ENCODE results near the gene SLC47A1. TPM values are rescaled to one million over a fixed set of nuclear protein-coding genes. Genes with fewer than 3 reads are reported as not detected.
A peak's percentile ranks its signal among the peaks of the same experiment; 100 is the strongest.

SLC47A1 gene
- total RNA-seq, 1 donor from 2014 or later, result 0.64 TPM

DNA sequence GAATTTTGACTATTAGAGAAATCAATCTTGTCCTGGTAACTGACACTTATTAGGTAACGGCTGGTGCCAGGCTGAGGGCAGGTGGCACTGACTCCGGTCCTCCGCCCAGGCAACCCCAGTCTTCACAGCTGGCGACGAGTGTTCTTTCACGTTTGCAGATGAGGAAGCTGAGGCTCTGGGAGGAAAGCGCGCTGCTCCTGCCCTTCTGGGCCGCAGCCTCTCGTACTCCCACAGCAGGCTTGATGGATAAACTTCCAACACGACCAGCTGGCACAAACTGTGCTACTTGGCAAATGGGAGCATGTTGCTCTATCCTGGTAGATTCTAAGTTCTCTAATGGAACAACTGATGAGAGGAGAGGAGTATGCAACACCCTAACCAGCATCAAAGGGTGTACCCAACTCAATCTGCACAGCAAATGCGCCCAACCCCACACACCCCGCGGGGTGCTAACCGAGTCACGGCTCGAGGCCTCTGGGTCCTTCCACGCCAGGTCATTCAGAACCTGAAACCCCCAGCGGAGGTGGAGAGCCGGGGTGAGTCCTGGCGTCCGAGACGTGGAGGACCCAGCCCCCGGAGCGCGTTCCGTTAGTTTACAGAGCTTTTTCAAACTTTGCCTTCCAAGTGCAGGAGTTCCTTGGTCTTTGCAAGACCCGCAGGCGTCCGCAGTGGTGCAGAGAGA is 477 bp upstream of the SLC47A1 start:
- no peak for DNase-seq (ENCODE audit: low spot score in 2 of 2)
- Histone ChIP-seq H3K27ac (no peak overlapping the region), H3K4me3 (peak overlapping the region; percentile 78 to 80), H3K4me1 (peaks cover 0 to 7% of the 10 kb centered on the region in 2 donors), H3K36me3 (no peaks in the 10 kb centered on the region), H3K27me3 (no peaks in the 10 kb centered on the region), H3K9me3 (no peaks in the 10 kb centered on the region)
- intact Hi-C loops (cut with DNase I), result loop anchor here (2.0 kb wide), 1 partner anchor 18 kb away; no protein-coding TSS in a partner anchor
- TF ChIP-seq, protein P1, sequence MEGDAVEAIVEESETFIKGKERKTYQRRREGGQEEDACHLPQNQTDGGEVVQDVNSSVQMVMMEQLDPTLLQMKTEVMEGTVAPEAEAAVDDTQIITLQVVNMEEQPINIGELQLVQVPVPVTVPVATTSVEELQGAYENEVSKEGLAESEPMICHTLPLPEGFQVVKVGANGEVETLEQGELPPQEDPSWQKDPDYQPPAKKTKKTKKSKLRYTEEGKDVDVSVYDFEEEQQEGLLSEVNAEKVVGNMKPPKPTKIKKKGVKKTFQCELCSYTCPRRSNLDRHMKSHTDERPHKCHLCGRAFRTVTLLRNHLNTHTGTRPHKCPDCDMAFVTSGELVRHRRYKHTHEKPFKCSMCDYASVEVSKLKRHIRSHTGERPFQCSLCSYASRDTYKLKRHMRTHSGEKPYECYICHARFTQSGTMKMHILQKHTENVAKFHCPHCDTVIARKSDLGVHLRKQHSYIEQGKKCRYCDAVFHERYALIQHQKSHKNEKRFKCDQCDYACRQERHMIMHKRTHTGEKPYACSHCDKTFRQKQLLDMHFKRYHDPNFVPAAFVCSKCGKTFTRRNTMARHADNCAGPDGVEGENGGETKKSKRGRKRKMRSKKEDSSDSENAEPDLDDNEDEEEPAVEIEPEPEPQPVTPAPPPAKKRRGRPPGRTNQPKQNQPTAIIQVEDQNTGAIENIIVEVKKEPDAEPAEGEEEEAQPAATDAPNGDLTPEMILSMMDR (IDR thresholded peaks at IDR 0.05), result no peak

DNA sequence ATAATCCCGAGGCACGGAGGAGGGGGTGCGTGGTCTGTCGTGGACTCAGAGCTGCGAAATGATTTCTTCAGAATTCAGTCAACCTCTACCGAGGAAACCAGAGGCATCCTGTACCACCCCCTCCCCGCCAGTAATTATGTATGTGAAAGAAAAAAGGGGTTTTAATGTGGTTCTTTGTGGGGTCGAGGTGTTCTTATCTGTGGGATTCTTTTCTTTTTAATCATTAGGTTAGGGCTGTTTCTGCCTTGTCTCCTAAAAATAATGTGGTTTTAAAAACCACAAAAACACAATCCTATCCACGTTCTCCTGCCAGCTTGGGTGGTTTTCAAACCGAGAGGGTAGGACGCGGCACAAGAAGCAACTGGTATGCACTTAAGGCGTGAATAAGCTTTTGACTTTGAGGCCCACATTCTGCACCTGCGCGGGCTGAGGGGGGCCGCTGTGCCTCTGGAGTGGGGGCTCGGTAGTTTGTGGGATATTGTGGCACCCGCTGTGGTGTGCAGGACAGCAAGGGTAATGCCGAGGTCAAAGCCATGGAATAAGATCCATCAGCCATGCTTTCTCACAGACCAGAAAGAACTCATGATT is 1.0 kb downstream of the SLC47A1 start:
- peak overlapping the region; percentile 78 to 80 for H3K4me3 ChIP-seq
- DNase-seq (ENCODE audit: low spot score in 2 of 2), result no peak
- no peak overlapping the region for H3K27ac ChIP-seq
- H3K9me3 ChIP-seq, result no peaks in the 10 kb centered on the region
- intact Hi-C loops (cut with DNase I), result loop anchor here (2.0 kb wide), 1 partner anchor 16 kb away; no protein-coding TSS in a partner anchor
- H3K27me3 ChIP-seq, result no peaks in the 10 kb centered on the region
- H3K36me3 ChIP-seq, result no peaks in the 10 kb centered on the region
- TF ChIP-seq, protein P1 (IDR thresholded peaks at IDR 0.05), result no peak
- peaks cover 0 to 7% of the 10 kb centered on the region in 2 donors for H3K4me1 ChIP-seq

DNA sequence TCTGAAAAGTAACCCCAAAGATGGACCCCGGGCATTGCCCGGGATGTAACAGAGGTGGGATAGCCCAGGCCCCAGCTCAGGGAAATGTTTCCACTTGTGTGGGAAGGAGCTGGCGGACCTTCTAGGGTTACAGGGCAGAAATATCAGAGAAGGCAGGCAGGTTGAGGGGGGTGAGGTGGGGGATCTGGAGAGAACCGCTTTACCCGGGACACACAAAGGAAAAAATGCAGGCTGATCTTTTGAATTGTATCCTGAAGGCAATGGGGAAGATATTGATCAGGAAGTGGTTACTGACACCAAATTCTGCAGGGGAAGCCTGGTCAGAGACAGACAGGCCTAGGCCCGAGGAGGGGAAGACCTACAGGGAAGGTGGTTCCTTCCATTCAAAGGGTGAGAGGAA is 3.5 kb downstream of the SLC47A1 start:
- DNase-seq (ENCODE audit: low spot score in 2 of 2), result no peak
- intact Hi-C loops (cut with DNase I), result no loop called here
- Histone ChIP-seq H3K9me3 (no peaks in the 10 kb centered on the region), H3K4me3 (no peak overlapping the region), H3K36me3 (no peaks in the 10 kb centered on the region), H3K27ac (no peak overlapping the region), H3K27me3 (no peaks in the 10 kb centered on the region), H3K4me1 (peaks cover 0 to 7% of the 10 kb centered on the region in 2 donors)
- TF ChIP-seq, protein P1 (IDR thresholded peaks at IDR 0.05), result no peak

DNA sequence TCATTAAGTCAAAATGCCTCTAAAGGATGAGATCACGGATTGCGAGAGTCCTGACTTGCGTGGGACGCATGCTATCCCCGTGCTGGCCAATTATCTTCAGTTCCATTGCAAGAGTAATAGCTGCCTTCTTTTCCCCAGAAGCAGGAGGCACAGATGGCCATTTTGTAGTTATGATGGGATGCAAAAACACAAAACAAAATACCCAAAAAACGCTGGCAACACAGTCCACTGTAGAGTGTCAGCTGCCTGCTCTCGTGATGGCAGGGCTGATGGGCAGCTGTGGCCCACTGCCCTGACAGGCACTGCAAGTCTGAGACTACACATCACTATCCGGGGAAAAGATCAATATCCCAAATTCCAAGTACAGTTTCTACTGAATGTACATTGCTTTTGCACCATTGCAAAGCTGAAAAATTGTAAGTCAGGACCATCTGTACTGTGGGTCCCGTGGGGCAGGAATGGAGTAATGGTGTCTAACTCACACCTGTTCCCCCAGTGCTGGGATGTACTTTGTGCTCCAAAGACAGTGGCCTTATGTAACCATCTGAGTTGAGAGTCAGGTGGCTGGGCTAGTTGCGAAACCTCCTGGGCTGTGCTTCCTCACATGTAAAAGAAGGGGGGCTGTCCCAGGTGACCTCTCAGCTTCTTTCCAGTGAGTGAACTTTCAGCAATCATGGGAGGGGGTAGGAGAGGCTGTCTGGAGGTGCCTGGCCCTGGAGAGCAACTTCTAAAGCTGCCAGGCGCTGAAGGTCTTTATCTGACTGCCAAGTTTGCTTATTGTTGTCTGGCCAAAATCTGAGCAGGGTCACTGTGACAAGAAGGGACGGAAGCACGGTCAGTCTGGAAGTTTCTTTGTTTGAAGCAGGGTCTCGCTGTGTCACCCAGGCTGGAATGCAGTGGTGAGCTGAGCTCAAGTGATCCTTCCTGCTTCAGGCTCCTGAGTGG is 4.7 kb downstream of the SLC47A1 start:
- H3K27me3 ChIP-seq, result no peaks in the 10 kb centered on the region
- DNase-seq (ENCODE audit: low spot score in 2 of 2), result no peak
- intact Hi-C loops (cut with DNase I), result no loop called here
- H3K4me1 ChIP-seq, result peaks cover 0 to 5% of the 10 kb centered on the region in 2 donors
- H3K4me3 ChIP-seq, result no peak overlapping the region
- no peaks in the 10 kb centered on the region for H3K9me3 ChIP-seq
- no peak overlapping the region for H3K27ac ChIP-seq
- TF ChIP-seq, protein P1 (IDR thresholded peaks at IDR 0.05), result no peak
- no peaks in the 10 kb centered on the region for H3K36me3 ChIP-seq

DNA sequence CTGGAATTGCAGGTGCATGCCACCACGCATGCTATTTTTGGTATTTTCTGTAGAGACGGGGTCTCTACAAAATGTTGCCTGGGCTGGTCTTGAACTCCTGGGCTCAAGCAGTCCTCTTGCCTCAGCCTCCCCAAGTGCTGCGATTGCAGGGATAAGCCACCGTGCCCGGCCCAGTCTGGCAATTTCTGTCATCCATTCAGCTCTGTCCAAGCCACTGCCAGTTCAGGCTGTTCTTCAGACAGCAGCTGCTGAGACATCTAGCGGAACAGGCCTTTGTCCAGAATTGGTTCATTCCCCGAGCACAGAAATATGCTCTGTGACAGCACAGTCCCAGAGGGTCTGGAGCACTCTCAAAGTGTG is 5.4 kb downstream of the SLC47A1 start:
- Histone ChIP-seq H3K27ac (no peak overlapping the region), H3K27me3 (no peaks in the 10 kb centered on the region), H3K4me1 (peaks cover 0 to 3% of the 10 kb centered on the region in 2 donors), H3K36me3 (no peaks in the 10 kb centered on the region), H3K4me3 (no peak overlapping the region), H3K9me3 (no peaks in the 10 kb centered on the region)
- TF ChIP-seq, protein P1 (IDR thresholded peaks at IDR 0.05), result no peak
- intact Hi-C loops (cut with DNase I), result no loop called here
- DNase-seq (ENCODE audit: low spot score in 2 of 2), result no peak

Data from ascending aorta (tissue), 2 donors.